Activated effector memory CD4-positive, alpha-beta T cell treated with anti-CD3 and anti-CD28 coated beads, Interleukin-2, amount 50 U/mL, for 16 hours (primary cell): Measurements from ENCODE around the gene SPATA31A3.
"Not testable (repeated sequence)": the region's sequence is repeated elsewhere in the genome, so short reads cannot be mapped to it uniquely, and the experiment has no call there.

Experiments
- DNase-seq: peaks from one replicate; pipeline ENCODE4 v3.0.0-alpha.2; 2020

The SPATA31A3 gene

GRCh38 chr9:66992450-66992849 is at the start of gene SPATA31A3:
SPATA31A3 (minus strand) TSS chr9:66992550; CDS start chr9:66992521, 29 bp downstream.
- not testable (repeated sequence) for DNase-seq

GRCh38 chr9:66952576-66952975 is 39.8 kb downstream of the SPATA31A3 start:
- DNase-seq, result not testable (repeated sequence)

- DNase-seq, result not testable (repeated sequence)
Observed at GRCh38 chr9:66942400-66943155, 49.8 kb downstream of the SPATA31A3 start.

- DNase-seq, result not testable (repeated sequence)
Observed at GRCh38 chr9:66939878-66940830, 52.2 kb downstream of the SPATA31A3 start.

GRCh38 chr9:66938322-66938721 is 54.0 kb downstream of the SPATA31A3 start:
- not testable (repeated sequence) for DNase-seq

- not testable (repeated sequence) for DNase-seq
Observed at GRCh38 chr9:66937662-66938061, 54.7 kb downstream of the SPATA31A3 start.
